Activated T-cell treated with anti-CD3 and anti-CD28 coated beads, Interleukin-2, amount 50 U/mL, for 72 hours (primary cell): Measurements from ENCODE around the gene SRPK3. TPM values are rescaled to one million over a fixed set of nuclear protein-coding genes. Genes with fewer than 3 reads are reported as not detected.

Experiments
- ATAC-seq, 2 donors: fragments of 150-1000 bp; cut with Tn5 transposase; replicated peaks in 1 of 2; 2 replicates each; pipeline ENCODE4 v1.10.0; 2021; ENCODE audit warnings: moderate library complexity in 2 of 2, mild to moderate bottlenecking in 1 of 2
- DNase-seq, 2 donors: peaks; one replicate each; pipeline ENCODE4 v3.0.0; 2021 to 2022; ENCODE audit warnings: mixed read lengths in 1 of 2
- H3K27ac Mint-ChIP-seq: one replicate; pipeline ENCODE4 v1.8.0; 2022; ENCODE audit warnings: mild to moderate bottlenecking, moderate library complexity, mixed read lengths
- H3K27me3 Mint-ChIP-seq: one replicate; pipeline ENCODE4 v1.8.0; 2022; ENCODE audit warnings: low read depth, mixed read lengths
- H3K36me3 Mint-ChIP-seq, 2 donors: one replicate each; pipeline ENCODE4 v1.8.0; 2022; ENCODE audit warnings: mixed read lengths in 2 of 2, mild to moderate bottlenecking in 1 of 2; ENCODE audit not compliant: insufficient read depth in 2 of 2
- H3K4me1 Mint-ChIP-seq: one replicate; pipeline ENCODE4 v1.8.0; 2022; ENCODE audit warnings: low read depth, mixed read lengths
- H3K4me3 Mint-ChIP-seq, 2 donors: one replicate each; pipeline ENCODE4 v1.8.0; 2022; ENCODE audit warnings: mild to moderate bottlenecking in 2 of 2, mixed read lengths in 2 of 2, moderate library complexity in 2 of 2
- H3K9me3 Mint-ChIP-seq, 2 donors: one replicate each; pipeline ENCODE4 v1.8.0; 2022; ENCODE audit warnings: mixed read lengths in 2 of 2
- total RNA-seq, 2 donors: library from RNA; stranded (reverse); gene quantifications; one replicate each; pipeline ENCODE4 v1.2.3, GENCODE V29; 2022

The SRPK3 gene
- total RNA-seq = not detected

GRCh38 chrX:153780678-153781427 lies at the start of gene SRPK3:
SRPK3 (plus strand) TSS chrX:153781041; CDS start chrX:153781087, 46 bp downstream.
- no peaks in the 10 kb centered on the region for H3K9me3 Mint-ChIP-seq
- H3K4me1 Mint-ChIP-seq = peaks cover 5% of the 10 kb centered on the region
- no peak within 1 kb of the TSS for H3K27ac Mint-ChIP-seq
- H3K27me3 Mint-ChIP-seq = peaks cover 12% of the 10 kb centered on the region
- DNase-seq = no peak
- ATAC-seq = no peak
- H3K36me3 Mint-ChIP-seq = no peaks in the 10 kb centered on the region
- no peak within 1 kb of the TSS for H3K4me3 Mint-ChIP-seq

GRCh38 chrX:153731117-153731844 lies 49.6 kb upstream of the SRPK3 start:
- peak overlapping the region; percentile 45 for H3K27ac Mint-ChIP-seq
- H3K9me3 Mint-ChIP-seq = peaks cover 2 to 8% of the 10 kb centered on the region in 2 donors
- peak in 1 of 2 donors; percentile 43 for ATAC-seq
- no peak for DNase-seq
- peaks cover 4 to 5% of the 10 kb centered on the region in 2 donors for H3K36me3 Mint-ChIP-seq
- peaks cover 30% of the 10 kb centered on the region for H3K4me1 Mint-ChIP-seq
- peaks cover 11% of the 10 kb centered on the region for H3K27me3 Mint-ChIP-seq
- H3K4me3 Mint-ChIP-seq = peak overlapping the region in 1 of 2 donors; percentile 67

- Mint-ChIP-seq H3K36me3 (peaks cover 4 to 5% of the 10 kb centered on the region in 2 donors), H3K4me3 (peak overlapping the region in 1 of 2 donors; percentile 67), H3K27ac (peak overlapping the region; percentile 61), H3K9me3 (peaks cover 2 to 8% of the 10 kb centered on the region in 2 donors), H3K27me3 (peaks cover 11% of the 10 kb centered on the region), H3K4me1 (peaks cover 30% of the 10 kb centered on the region)
- DNase-seq = no peak
- no peak for ATAC-seq
Measured at GRCh38 chrX:153731845-153732215, 49.0 kb upstream of the SRPK3 start.

- DNase-seq = no peak
- Mint-ChIP-seq H3K36me3 (peaks cover 4 to 5% of the 10 kb centered on the region in 2 donors), H3K4me3 (no peak overlapping the region), H3K27me3 (peaks cover 11% of the 10 kb centered on the region), H3K9me3 (peaks cover 2 to 8% of the 10 kb centered on the region in 2 donors), H3K4me1 (peaks cover 24% of the 10 kb centered on the region), H3K27ac (no peak overlapping the region)
- ATAC-seq = no peak
Measured at GRCh38 chrX:153732401-153732800, 48.4 kb upstream of the SRPK3 start.

GRCh38 chrX:153733651-153734240 lies 47.1 kb upstream of the SRPK3 start:
- ATAC-seq = no peak
- H3K27me3 Mint-ChIP-seq = peaks cover 11% of the 10 kb centered on the region
- no peak for DNase-seq
- H3K27ac Mint-ChIP-seq = no peak overlapping the region
- no peak overlapping the region for H3K4me3 Mint-ChIP-seq
- peaks cover 4 to 5% of the 10 kb centered on the region in 2 donors for H3K36me3 Mint-ChIP-seq
- peaks cover 24% of the 10 kb centered on the region for H3K4me1 Mint-ChIP-seq
- H3K9me3 Mint-ChIP-seq = peaks cover 2 to 8% of the 10 kb centered on the region in 2 donors

GRCh38 chrX:153734871-153735270 lies 46.0 kb upstream of the SRPK3 start:
- Mint-ChIP-seq H3K4me3 (no peak overlapping the region), H3K27ac (no peak overlapping the region), H3K36me3 (peaks cover 4 to 5% of the 10 kb centered on the region in 2 donors), H3K4me1 (peaks cover 24% of the 10 kb centered on the region), H3K27me3 (peaks cover 7% of the 10 kb centered on the region), H3K9me3 (peaks cover 2 to 8% of the 10 kb centered on the region in 2 donors)
- no peak for ATAC-seq
- no peak for DNase-seq

- peaks cover 4 to 5% of the 10 kb centered on the region in 2 donors for H3K36me3 Mint-ChIP-seq
- H3K27me3 Mint-ChIP-seq = peaks cover 7% of the 10 kb centered on the region
- H3K4me3 Mint-ChIP-seq = no peak overlapping the region
- DNase-seq (peak in 1 of 2 donors; percentile 11), ATAC-seq (peak; percentile 66 to 71)
- H3K9me3 Mint-ChIP-seq = peaks cover 2 to 8% of the 10 kb centered on the region in 2 donors
- H3K4me1 Mint-ChIP-seq = peaks cover 27% of the 10 kb centered on the region
- no peak overlapping the region for H3K27ac Mint-ChIP-seq
Measured at GRCh38 chrX:153735274-153735673, 45.6 kb upstream of the SRPK3 start.

- H3K4me3 Mint-ChIP-seq = no peak overlapping the region
- peaks cover 24% of the 10 kb centered on the region for H3K4me1 Mint-ChIP-seq
- peaks cover 4 to 5% of the 10 kb centered on the region in 2 donors for H3K36me3 Mint-ChIP-seq
- no peak overlapping the region for H3K27ac Mint-ChIP-seq
- no peak for DNase-seq
- H3K27me3 Mint-ChIP-seq = peaks cover 6% of the 10 kb centered on the region
- H3K9me3 Mint-ChIP-seq = peaks cover 2 to 8% of the 10 kb centered on the region in 2 donors
- no peak for ATAC-seq
Measured at GRCh38 chrX:153736071-153736820, 44.6 kb upstream of the SRPK3 start.

- Mint-ChIP-seq H3K27me3 (no peaks in the 10 kb centered on the region), H3K36me3 (peaks cover 0 to 3% of the 10 kb centered on the region in 2 donors), H3K27ac (no peak overlapping the region), H3K4me1 (peaks cover 17% of the 10 kb centered on the region), H3K9me3 (peaks cover 2 to 3% of the 10 kb centered on the region in 2 donors), H3K4me3 (no peak overlapping the region)
- no peak for DNase-seq
- no peak for ATAC-seq
Measured at GRCh38 chrX:153736871-153737441, 43.9 kb upstream of the SRPK3 start.

- Mint-ChIP-seq H3K36me3 (peaks cover 0 to 1% of the 10 kb centered on the region in 2 donors), H3K27ac (no peak overlapping the region), H3K4me3 (no peak overlapping the region), H3K27me3 (no peaks in the 10 kb centered on the region), H3K9me3 (peaks cover 2 to 3% of the 10 kb centered on the region in 2 donors), H3K4me1 (peaks cover 17% of the 10 kb centered on the region)
- ATAC-seq = no peak
- no peak for DNase-seq
Measured at GRCh38 chrX:153738056-153738605, 42.7 kb upstream of the SRPK3 start.

GRCh38 chrX:153739754-153740486 lies 40.9 kb upstream of the SRPK3 start:
- Mint-ChIP-seq H3K36me3 (no peaks in the 10 kb centered on the region), H3K4me3 (peak overlapping the region in 1 of 2 donors; percentile 55), H3K9me3 (peaks cover 0 to 1% of the 10 kb centered on the region in 2 donors), H3K27ac (peak overlapping the region; percentile 73), H3K27me3 (peaks cover 4% of the 10 kb centered on the region), H3K4me1 (peaks cover 17% of the 10 kb centered on the region)
- ATAC-seq (peak; percentile 59 to 85), DNase-seq (peak in 1 of 2 donors; percentile 8)
